HepG2 (cell line): ENCODE data around the gene PPM1G. TPM values are rescaled to one million over a fixed set of nuclear protein-coding genes. Genes with fewer than 3 reads are reported as not detected.

Source experiments
- ATF4 ChIP-seq, 2 experiments: fragments of 450-650 bp in 1 of 2; sonication (generic) in 1 of 2; formaldehyde crosslinking; IDR thresholded peaks; 2 replicates each; pipeline versions ENCODE4 v1.5.0 to v1.8.0; 2020 to 2022; ENCODE audit warnings: mild to moderate bottlenecking in 1 of 2, missing genetic modification reagents in 1 of 2
- FUBP1 ChIP-seq: sonication (generic); formaldehyde crosslinking; IDR thresholded peaks from 2 replicates; pipeline ENCODE4 v1.5.1; 2020; ENCODE audit warnings: missing genetic modification reagents, mild to moderate bottlenecking, borderline replicate concordance
- PREB ChIP-seq: sonication (generic); formaldehyde crosslinking; IDR thresholded peaks from 2 replicates; pipeline ENCODE4 v1.4.0; 2020; ENCODE audit warnings: missing genetic modification reagents
- RFX3 ChIP-seq: IDR thresholded peaks from 2 replicates; pipeline ENCODE4 v1.6.1; 2016; ENCODE audit warnings: missing biosample characterization, missing genetic modification reagents
- TAF15 ChIP-seq: fragments of 200-400 bp; formaldehyde crosslinking; IDR thresholded peaks from one replicate; pipeline ENCODE4 v1.6.1; 2018; ENCODE audit warnings: mild to moderate bottlenecking, low read depth, low read length; ENCODE audit not compliant: poor library complexity, severe bottlenecking
- THAP9 ChIP-seq: sonication (generic); formaldehyde crosslinking; IDR thresholded peaks from 2 replicates; pipeline ENCODE4; 2020; ENCODE audit warnings: missing genetic modification reagents, mild to moderate bottlenecking, borderline replicate concordance
- ZNF362 ChIP-seq: sonication (generic); formaldehyde crosslinking; IDR thresholded peaks from 2 replicates; pipeline ENCODE4 v1.4.0; 2020; ENCODE audit warnings: missing genetic modification reagents, mild to moderate bottlenecking, borderline replicate concordance
- ZNF558 ChIP-seq: sonication (generic); formaldehyde crosslinking; IDR thresholded peaks from 2 replicates; pipeline ENCODE4 v1.9.0; 2022; ENCODE audit warnings: mild to moderate bottlenecking, missing genetic modification reagents, borderline replicate concordance
- ZNF646 ChIP-seq: sonication (generic); formaldehyde crosslinking; IDR thresholded peaks from 2 replicates; pipeline ENCODE4 v1.9.0; 2021; ENCODE audit warnings: mild to moderate bottlenecking, missing genetic modification reagents
- ZNF703 ChIP-seq: sonication (generic); formaldehyde crosslinking; IDR thresholded peaks from 2 replicates; pipeline ENCODE4 v1.5.1; 2020; ENCODE audit warnings: missing genetic modification reagents, mild to moderate bottlenecking, moderate library complexity, borderline replicate concordance
- polyA plus RNA-seq, 8 experiments: library from polyadenylated mRNA; depleted of rRNA in 3 of 8; stranded (reverse) in 7 of 8; unstranded in 1 of 8; fragments of >200 nt; fragmentation: Illumina TruSeq in 4 of 8; extraction: Trizol in 4 of 8; gene quantifications; 2 replicates each; pipeline versions ENCODE4 v1.2.1 to v1.2.3, GENCODE V29; 2011 to 2016; ENCODE audit warnings: low read depth in 4 of 8, missing spikeins in 1 of 8, mixed read lengths in 1 of 8; ENCODE audit not compliant: insufficient read depth in 1 of 8
- total RNA-seq, 5 experiments: library from RNA; depleted of rRNA; stranded (reverse); fragments of >200 nt; fragmentation: Illumina TruSeq; extraction: Trizol; gene quantifications; 2 replicates each; pipeline ENCODE4 v1.2.3, GENCODE V29; 2016; ENCODE audit warnings: low read depth in 1 of 5

PPM1G gene
- total and polyA plus RNA-seq, 2 of the 13 experiments (the other 11 are each of a cell fraction or from before 2014, with no cell fraction given) = 58.2 to 213 TPM

- TF ChIP-seq ATF4 (CRISPR knock-in tag; IDR thresholded peaks at IDR 0.05) (peak in 1 of 2 experiments; percentile 50; a peak in 1 of 4 replicates), PREB (0 out of 2 replicates have a peak, but pooled peaks have one; percentile 32), ZNF703 (CRISPR knock-in tag) (peak; percentile 23; the same call in 1 of the 2 replicates), ZNF362 (CRISPR knock-in tag) (peak; percentile 64; the same call in 1 of the 2 replicates), RFX3 (peak; percentile 74), THAP9 (peak; percentile 68; the same call in 1 of the 2 replicates), TAF15 (peak; percentile 83), ZNF646 (no peak), FUBP1 (CRISPR knock-in tag) (0 out of 2 replicates have a peak, but pooled peaks have one; percentile 1), ZNF558 (CRISPR knock-in tag) (peak; percentile 88; the same call in 1 of the 2 replicates)
Measured at GRCh38 chr2:27409321-27410073, at the start of gene PPM1G (continued).
